ENCODE measurements around the gene ZSCAN25.

GRCh38 chr7:99625321-99625720 is 8.6 kb downstream of the ZSCAN25 start:
- TF ChIP-seq SRSF9 (IDR thresholded peaks at IDR 0.05; ENCODE audit: borderline replicate concordance, insufficient read depth, low read depth, low read length, poor library complexity, severe bottlenecking) (no peak), EED (CRISPR knock-in tag; IDR thresholded peaks at IDR 0.05) (no peak)
- TF ChIP-seq, protein P1, sequence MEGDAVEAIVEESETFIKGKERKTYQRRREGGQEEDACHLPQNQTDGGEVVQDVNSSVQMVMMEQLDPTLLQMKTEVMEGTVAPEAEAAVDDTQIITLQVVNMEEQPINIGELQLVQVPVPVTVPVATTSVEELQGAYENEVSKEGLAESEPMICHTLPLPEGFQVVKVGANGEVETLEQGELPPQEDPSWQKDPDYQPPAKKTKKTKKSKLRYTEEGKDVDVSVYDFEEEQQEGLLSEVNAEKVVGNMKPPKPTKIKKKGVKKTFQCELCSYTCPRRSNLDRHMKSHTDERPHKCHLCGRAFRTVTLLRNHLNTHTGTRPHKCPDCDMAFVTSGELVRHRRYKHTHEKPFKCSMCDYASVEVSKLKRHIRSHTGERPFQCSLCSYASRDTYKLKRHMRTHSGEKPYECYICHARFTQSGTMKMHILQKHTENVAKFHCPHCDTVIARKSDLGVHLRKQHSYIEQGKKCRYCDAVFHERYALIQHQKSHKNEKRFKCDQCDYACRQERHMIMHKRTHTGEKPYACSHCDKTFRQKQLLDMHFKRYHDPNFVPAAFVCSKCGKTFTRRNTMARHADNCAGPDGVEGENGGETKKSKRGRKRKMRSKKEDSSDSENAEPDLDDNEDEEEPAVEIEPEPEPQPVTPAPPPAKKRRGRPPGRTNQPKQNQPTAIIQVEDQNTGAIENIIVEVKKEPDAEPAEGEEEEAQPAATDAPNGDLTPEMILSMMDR (CRISPR knock-in tag; IDR thresholded peaks at IDR 0.05) = no peak

Measured in HepG2 (cell line).